Hepatic stellate cell (primary cell): ENCODE data around the gene KRT7.
"Not testable (repeated sequence)": the region's sequence is repeated elsewhere in the genome, so short reads cannot be mapped to it uniquely, and the experiment has no call there.

Experiments used
- DNase-seq: peaks from one replicate; pipeline ENCODE4 v3.0.0; 2011; ENCODE audit warnings: low spot score

KRT7 gene

GRCh38 chr12:52243856-52244614, 11.0 kb downstream of the KRT7 start:
- peak; percentile 97 for DNase-seq

- DNase-seq = no peak
Measured at GRCh38 chr12:52244615-52244994, 11.6 kb downstream of the KRT7 start.

GRCh38 chr12:52245259-52245961, 12.4 kb downstream of the KRT7 start:
- no peak for DNase-seq

GRCh38 chr12:52245962-52246569, 13.0 kb downstream of the KRT7 start:
- DNase-seq = no peak

- DNase-seq = no peak
Measured at GRCh38 chr12:52246720-52247621, 13.9 kb downstream of the KRT7 start.

GRCh38 chr12:52247622-52248540, 14.8 kb downstream of the KRT7 start:
- DNase-seq = no peak

GRCh38 chr12:52248541-52249461, 15.8 kb downstream of the KRT7 start:
- DNase-seq = no peak

- DNase-seq = no peak
Measured at GRCh38 chr12:52249511-52250047, 16.5 kb downstream of the KRT7 start.

- DNase-seq = no peak
Measured at GRCh38 chr12:52250048-52250990, 17.3 kb downstream of the KRT7 start.

GRCh38 chr12:52251367-52252051, 18.5 kb downstream of the KRT7 start:
- DNase-seq = no peak

- DNase-seq = not testable (repeated sequence)
Measured at GRCh38 chr12:52252175-52252615, 19.2 kb downstream of the KRT7 start.

- DNase-seq = no peak
Measured at GRCh38 chr12:52252728-52253343, 19.8 kb downstream of the KRT7 start.

- no peak for DNase-seq
Measured at GRCh38 chr12:52253391-52254179, 20.5 kb downstream of the KRT7 start.

- DNase-seq = no peak
Measured at GRCh38 chr12:52254180-52254964, 21.3 kb downstream of the KRT7 start.

- no peak for DNase-seq
Measured at GRCh38 chr12:52254965-52255751, 22.1 kb downstream of the KRT7 start.
